DLD1 (cell line): ENCODE data around the gene SPACA4.

Experiments used
- in situ Hi-C: cut with HindIII; loops from 2 replicates; pipeline ENCODE4 v1.10.0; 2017; ENCODE audit warnings: low sequenced_read_pairs

SPACA4 gene

GRCh38 chr19:48596679-48597465 lies 9.7 kb upstream of the SPACA4 start:
- in situ Hi-C loops, result no loop called here

- in situ Hi-C loops, result no loop called here
These were observed 7.4 kb upstream of the SPACA4 start for GRCh38 chr19:48598996-48599700.

GRCh38 chr19:48600679-48601417 lies 5.7 kb upstream of the SPACA4 start:
- in situ Hi-C loops, result no loop called here

GRCh38 chr19:48603001-48603400 lies 3.5 kb upstream of the SPACA4 start:
- in situ Hi-C loops, result no loop called here

GRCh38 chr19:48603449-48603848 lies 3.1 kb upstream of the SPACA4 start:
- in situ Hi-C loops, result no loop called here

- in situ Hi-C loops, result no loop called here
These were observed 2.7 kb upstream of the SPACA4 start for GRCh38 chr19:48603850-48604249.

- in situ Hi-C loops, result no loop called here
These were observed 815 bp downstream of the SPACA4 start for GRCh38 chr19:48607359-48607755.

- in situ Hi-C loops, result no loop called here
These were observed 2.3 kb downstream of the SPACA4 start for GRCh38 chr19:48608798-48609263.

GRCh38 chr19:48609571-48610108 lies 3.1 kb downstream of the SPACA4 start:
- in situ Hi-C loops, result no loop called here

- in situ Hi-C loops, result no loop called here
These were observed 5.3 kb downstream of the SPACA4 start for GRCh38 chr19:48611872-48612271.

GRCh38 chr19:48613024-48613851 lies 6.7 kb downstream of the SPACA4 start:
- in situ Hi-C loops, result no loop called here

GRCh38 chr19:48613852-48614435 lies 7.4 kb downstream of the SPACA4 start:
- in situ Hi-C loops, result no loop called here

- in situ Hi-C loops, result no loop called here
These were observed 8.1 kb downstream of the SPACA4 start, which contains the start of gene FAM83E for GRCh38 chr19:48614436-48615230. Gene FAM83E, minus strand, starts transcription at chr19:48615076. Its CDS starts 1,704 bp downstream, at chr19:48613372.

GRCh38 chr19:48615231-48616040 lies 8.9 kb downstream of the SPACA4 start:
- in situ Hi-C loops, result no loop called here

GRCh38 chr19:48616041-48616436 lies 9.5 kb downstream of the SPACA4 start:
- in situ Hi-C loops, result no loop called here

- in situ Hi-C loops, result no loop called here
These were observed 10.0 kb downstream of the SPACA4 start for GRCh38 chr19:48616491-48617056.

- in situ Hi-C loops, result no loop called here
These were observed 10.8 kb downstream of the SPACA4 start for GRCh38 chr19:48617146-48617937.
